HEK293T (cell line): Measurements from ENCODE around the gene MGMT.

Source experiments
- CTCF ChIA-PET: fragments of 350-600 bp; formaldehyde crosslinking; extraction: SDS; loops from one replicate; lab custom pipeline; 2021; ENCODE audit warnings: antibody characterized with exemption, inconsistent platforms; lab: Yijun Ruan, JAX
- POLR2A ChIA-PET: fragments of 350-600 bp; formaldehyde crosslinking; extraction: SDS; loops from one replicate; lab custom pipeline; 2020; ENCODE audit warnings: antibody characterized with exemption, inconsistent platforms; lab: Yijun Ruan, JAX
- DNase-seq: peaks from one replicate; pipeline ENCODE4 v3.0.0; 2012; ENCODE audit warnings: mixed read lengths; ENCODE audit errors: extremely low spot score
- ARNT ChIP-seq: fragments of 450-650 bp; IDR thresholded peaks from 2 replicates; pipeline ENCODE4 v1.6.1; 2017; ENCODE audit warnings: mild to moderate bottlenecking
- BHLHE40 ChIP-seq: fragments of 450-650 bp; IDR thresholded peaks from 2 replicates; pipeline ENCODE4 v1.6.1; 2016; ENCODE audit warnings: mild to moderate bottlenecking, moderate library complexity, borderline replicate concordance
- CTBP1 ChIP-seq: fragments of 450-650 bp; IDR thresholded peaks from 2 replicates; pipeline ENCODE4 v1.6.1; 2016; ENCODE audit warnings: borderline replicate concordance
- ELF4 ChIP-seq: fragments of 450-650 bp; IDR thresholded peaks from 2 replicates; pipeline ENCODE4 v1.6.1; 2017; ENCODE audit warnings: antibody characterized with exemption
- FOXA1 ChIP-seq: fragments of 450-650 bp; IDR thresholded peaks from 2 replicates; pipeline ENCODE4 v1.6.1; 2016; ENCODE audit warnings: mild to moderate bottlenecking
- FOXK2 ChIP-seq: fragments of 450-650 bp; IDR thresholded peaks from 2 replicates; pipeline ENCODE4 v1.6.1; 2016; ENCODE audit warnings: mild to moderate bottlenecking
- FOXM1 ChIP-seq: fragments of 450-650 bp; IDR thresholded peaks from 2 replicates; pipeline ENCODE4 v1.6.1; 2017; ENCODE audit warnings: mild to moderate bottlenecking, borderline replicate concordance
- HDGF ChIP-seq: fragments of 450-650 bp; IDR thresholded peaks from 2 replicates; pipeline ENCODE4 v1.6.1; 2017; ENCODE audit warnings: antibody characterized with exemption, borderline replicate concordance
- L3MBTL2 ChIP-seq: fragments of 450-650 bp; conservative IDR thresholded peaks from 2 replicates; pipeline ENCODE4 v1.6.1; 2016; ENCODE audit warnings: mild to moderate bottlenecking
- LEF1 ChIP-seq: fragments of 450-650 bp; IDR thresholded peaks from 2 replicates; pipeline ENCODE4 v1.6.1; 2017; ENCODE audit warnings: mild to moderate bottlenecking, borderline replicate concordance
- NFRKB ChIP-seq: fragments of 450-650 bp; IDR thresholded peaks from 2 replicates; pipeline ENCODE4 v1.6.1; 2016; ENCODE audit warnings: mild to moderate bottlenecking, moderate library complexity
- PKNOX1 ChIP-seq: fragments of 450-650 bp; IDR thresholded peaks from 2 replicates; pipeline ENCODE4 v1.6.1; 2016
- SP1 ChIP-seq: fragments of 450-650 bp; IDR thresholded peaks from 2 replicates; pipeline ENCODE4 v1.6.1; 2017
- SUZ12 ChIP-seq: fragments of 450-650 bp; IDR thresholded peaks from 2 replicates; pipeline ENCODE4 v1.6.1; 2016; ENCODE audit warnings: mild to moderate bottlenecking
- TARDBP ChIP-seq: fragments of 450-650 bp; IDR thresholded peaks from 2 replicates; pipeline ENCODE4 v1.6.1; 2016
- ZNF384 ChIP-seq: fragments of 450-650 bp; IDR thresholded peaks from 2 replicates; pipeline ENCODE4 v1.6.1; 2016

The MGMT gene

GRCh38 chr10:129710510-129710847, 243.4 kb downstream of the MGMT start:
- DNase-seq, result no peak
- CTCF ChIA-PET, result no interaction called here
- no peak for TF ChIP-seq FOXA1
- TF ChIP-seq ARNT, result no peak
- POLR2A ChIA-PET, result no interaction called here

- DNase-seq, result no peak
- ChIA-PET CTCF (no interaction called here), POLR2A (no interaction called here)
- TF ChIP-seq FOXK2 (no peak), L3MBTL2 (no peak), SP1 (no peak), ARNT (no peak), FOXM1 (no peak), CTBP1 (no peak), HDGF (no peak), BHLHE40 (no peak), FOXA1 (no peak), PKNOX1 (no peak), LEF1 (no peak), ELF4 (no peak), TARDBP (no peak)
These were observed 244.2 kb downstream of the MGMT start for GRCh38 chr10:129711291-129711690.

- no peak for DNase-seq
- TF ChIP-seq NFRKB (no peak), FOXK2 (no peak), SUZ12 (no peak), L3MBTL2 (no peak)
- CTCF ChIA-PET, result no interaction called here
- POLR2A ChIA-PET, result no interaction called here
These were observed 245.0 kb downstream of the MGMT start for GRCh38 chr10:129712000-129712399.

GRCh38 chr10:129713659-129714265, 246.7 kb downstream of the MGMT start:
- TF ChIP-seq FOXK2 (no peak), SUZ12 (no peak), NFRKB (no peak), BHLHE40 (no peak), ELF4 (no peak), HDGF (no peak), SP1 (no peak), L3MBTL2 (no peak), TARDBP (no peak), ZNF384 (no peak), PKNOX1 (no peak), LEF1 (no peak), FOXA1 (no peak), CTBP1 (no peak), ARNT (no peak)
- ChIA-PET CTCF (no interaction called here), POLR2A (no interaction called here)
- DNase-seq, result no peak

- POLR2A ChIA-PET, result no interaction called here
These were observed 248.8 kb downstream of the MGMT start for GRCh38 chr10:129715805-129716204.

GRCh38 chr10:129716211-129716681, 249.2 kb downstream of the MGMT start:
- no peak for TF ChIP-seq ELF4
- no peak for TF ChIP-seq ARNT
- TF ChIP-seq LEF1, result no peak
- TF ChIP-seq FOXK2, result no peak
- no peak for TF ChIP-seq ZNF384
- TF ChIP-seq NFRKB, result no peak
- no peak for TF ChIP-seq HDGF
- no peak for TF ChIP-seq FOXA1
- no peak for TF ChIP-seq L3MBTL2
- TF ChIP-seq CTBP1, result no peak
- no peak for DNase-seq
- ChIA-PET CTCF (interaction anchor here (0.5 kb wide), 1 partner anchor 255 kb away, joined by 3 read pairs; no protein-coding TSS in a partner anchor), POLR2A (no interaction called here)

More at GRCh38 chr10:129715805-129716204, 248.8 kb downstream of the MGMT start:
- TF ChIP-seq BHLHE40 (no peak), FOXK2 (no peak), L3MBTL2 (no peak), HDGF (no peak), PKNOX1 (no peak), ARNT (no peak)
- CTCF ChIA-PET, result no interaction called here
- DNase-seq, result no peak

- CTCF ChIA-PET, result interaction anchor here (0.5 kb wide), 1 partner anchor 254 kb away, joined by 3 read pairs; no protein-coding TSS in a partner anchor
- POLR2A ChIA-PET, result no interaction called here
- no peak for DNase-seq
- TF ChIP-seq NFRKB (no peak), SP1 (no peak)
These were observed 249.8 kb downstream of the MGMT start for GRCh38 chr10:129716881-129717280.
